HG03457 (cell line): Measurements from ENCODE around the gene RAB29.
"Not testable (repeated sequence)": the region's sequence is repeated elsewhere in the genome, so short reads cannot be mapped to it uniquely, and the experiment has no call there.

Experiments
- ATAC-seq: cut with Tn5 transposase; IDR thresholded peaks from one replicate; pipeline ENCODE4 v1.9.1; 2021; ENCODE audit warnings: moderate number of reproducible peaks; ENCODE audit not compliant: unreplicated experiment

RAB29 gene

DNA sequence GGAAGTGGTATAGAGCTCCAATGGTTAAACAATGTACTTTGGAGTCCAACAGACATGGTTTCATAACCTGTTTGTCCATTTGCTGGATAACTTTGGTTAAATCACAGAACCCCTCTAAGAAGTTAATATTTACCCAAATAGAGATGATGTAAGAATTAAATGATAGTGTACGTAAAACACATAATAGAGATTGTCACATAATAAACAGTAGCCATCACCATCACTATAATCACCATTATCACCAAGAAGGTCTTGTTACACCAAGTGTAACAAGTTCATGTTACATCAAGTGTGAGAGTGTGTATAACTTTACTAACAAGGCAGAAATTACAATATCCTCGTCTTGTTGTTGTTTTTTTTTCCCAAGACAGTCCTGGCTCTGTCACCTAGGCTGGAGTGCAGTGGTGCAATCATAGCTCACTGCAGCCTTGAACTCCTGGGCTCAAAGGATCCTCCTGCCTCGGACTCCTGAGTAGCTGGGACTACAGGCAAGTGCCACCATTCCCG is 48.6 kb downstream of the RAB29 start:
- ATAC-seq = no peak

DNA sequence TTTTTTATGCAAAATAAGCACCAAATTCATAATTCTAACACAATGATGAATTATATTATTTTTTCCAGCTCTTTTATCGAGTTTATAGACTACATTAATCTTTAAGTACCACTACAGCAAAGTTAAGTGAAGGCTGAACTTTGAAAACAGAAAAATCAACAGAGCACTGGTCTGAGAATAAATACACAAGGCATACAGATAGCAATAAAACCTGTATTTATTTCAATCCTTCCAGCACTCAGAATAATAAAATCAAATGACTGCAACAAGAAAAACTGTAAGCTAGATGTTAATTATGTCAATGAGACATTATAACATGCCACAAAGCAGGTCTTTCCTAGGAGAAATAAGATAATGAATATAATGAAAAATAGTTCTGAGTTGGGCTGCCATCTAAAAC is 49.8 kb downstream of the RAB29 start:
- no peak for ATAC-seq

- ATAC-seq = not testable (repeated sequence)
Measured at GRCh38 chr1:205720740-205721139, 54.5 kb downstream of the RAB29 start.

DNA sequence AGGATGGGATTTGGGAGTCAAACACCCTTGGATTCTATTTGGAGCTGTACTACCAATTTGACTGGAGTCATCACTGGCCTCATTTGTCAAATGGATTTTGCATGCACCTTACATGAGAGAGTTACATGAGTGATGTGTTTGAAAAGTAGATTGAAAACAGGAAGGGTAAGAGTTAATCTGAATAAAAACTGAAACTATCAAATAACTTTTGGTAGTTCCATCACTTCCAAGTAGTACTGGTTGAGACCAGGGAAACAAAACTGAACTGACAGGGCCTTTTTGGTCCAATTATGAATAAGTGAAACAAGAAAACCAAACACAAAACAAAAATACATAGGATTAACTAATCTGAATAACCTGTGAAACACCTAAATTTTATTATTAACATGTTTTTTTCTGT is 55.5 kb downstream of the RAB29 start:
- ATAC-seq = no peak

DNA sequence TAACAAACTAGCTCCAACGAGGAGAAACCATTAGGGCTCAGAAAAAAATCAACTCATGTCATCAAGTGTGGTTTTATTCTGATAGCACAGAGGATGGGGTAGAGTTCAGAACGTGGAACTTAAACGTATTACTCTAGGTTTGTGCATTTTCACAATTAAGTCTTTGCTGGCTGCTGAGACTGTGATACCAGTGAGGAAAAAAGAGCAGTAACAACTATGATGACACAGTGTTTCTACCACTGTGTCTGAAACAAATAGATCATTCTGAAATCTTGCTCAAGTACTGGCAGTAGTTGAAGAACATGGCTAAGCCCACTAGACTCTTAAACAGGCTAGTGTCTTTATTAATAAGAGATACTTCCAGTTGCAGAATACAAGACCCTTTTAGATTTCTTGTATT is 56.3 kb downstream of the RAB29 start:
- no peak for ATAC-seq
